ENCODE measurements around the gene TUBGCP5.
"Not testable (repeated sequence)": the region's sequence is repeated elsewhere in the genome, so short reads cannot be mapped to it uniquely, and the experiment has no call there.

Gene TUBGCP5

DNA sequence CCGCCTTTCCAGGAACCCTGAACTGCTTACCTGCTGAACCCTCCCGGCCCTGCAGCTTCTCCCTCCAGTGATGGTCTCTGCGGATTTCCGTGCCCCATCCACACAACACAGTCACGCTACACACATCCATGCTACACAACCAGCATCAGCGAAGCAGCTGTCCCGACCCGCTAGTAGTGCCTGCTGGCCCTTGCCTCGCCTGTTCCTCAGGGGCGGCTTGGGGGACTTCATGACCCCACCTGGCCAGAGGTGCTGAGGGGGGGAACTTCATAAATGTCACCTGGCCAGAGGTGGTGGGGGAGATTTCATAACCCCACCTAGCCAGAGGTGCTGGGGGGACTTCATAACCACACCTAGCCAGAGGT, 530 bp upstream of the TUBGCP5 start:
- no peak for DNase-seq

DNA sequence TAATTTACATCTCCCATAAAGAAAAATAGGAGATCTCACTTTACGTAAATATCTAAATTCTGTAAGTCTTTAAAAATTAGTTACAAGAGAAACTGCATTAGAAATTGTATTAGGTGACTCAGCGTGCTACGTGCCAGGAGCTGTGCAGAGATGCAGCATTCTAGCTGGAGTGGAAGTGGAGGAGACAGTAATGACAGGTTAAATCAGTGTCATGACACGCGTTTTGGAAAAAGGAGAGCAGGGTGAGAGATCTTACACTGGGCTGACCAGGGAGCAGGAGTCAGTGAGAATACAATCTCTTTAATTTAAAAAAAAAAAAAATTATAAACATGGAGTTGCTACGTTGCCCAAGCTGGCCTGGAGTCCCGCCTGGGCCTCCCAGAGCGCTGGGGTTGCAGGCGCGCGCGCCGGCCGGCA, 635 bp downstream of the TUBGCP5 start:
- peak in 1 of 3 donors; percentile 45 for DNase-seq

DNA sequence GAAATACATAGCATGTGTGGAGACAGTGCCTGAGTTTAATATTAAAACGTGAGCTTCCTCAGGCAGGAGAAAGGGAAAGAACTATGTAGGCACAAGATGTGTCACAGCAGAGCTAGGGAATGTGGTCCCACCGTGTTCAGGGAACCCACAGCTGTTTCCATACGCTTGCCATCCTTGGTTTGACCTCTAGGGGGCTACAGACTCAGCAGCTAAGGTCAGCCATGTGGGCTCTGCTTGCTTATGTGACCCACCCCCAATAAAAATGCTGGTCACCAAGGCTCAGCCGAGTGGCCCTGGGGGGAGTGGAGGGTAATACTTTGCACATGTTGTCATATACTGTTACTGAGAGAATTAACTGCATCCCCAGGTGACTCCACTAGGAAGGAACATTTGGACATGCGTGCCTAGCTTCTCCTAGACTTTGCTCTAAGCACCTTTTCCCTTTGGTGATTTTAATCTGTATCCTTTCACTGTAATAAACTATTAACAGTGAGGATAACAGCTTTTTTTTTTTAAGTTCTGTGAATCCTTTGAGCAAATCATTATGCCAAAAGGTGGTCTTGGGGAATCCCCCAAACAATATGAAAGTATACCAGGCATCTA, 3.3 kb downstream of the TUBGCP5 start:
- DNase-seq, result peak; percentile 66 to 77 (median 71)

DNA sequence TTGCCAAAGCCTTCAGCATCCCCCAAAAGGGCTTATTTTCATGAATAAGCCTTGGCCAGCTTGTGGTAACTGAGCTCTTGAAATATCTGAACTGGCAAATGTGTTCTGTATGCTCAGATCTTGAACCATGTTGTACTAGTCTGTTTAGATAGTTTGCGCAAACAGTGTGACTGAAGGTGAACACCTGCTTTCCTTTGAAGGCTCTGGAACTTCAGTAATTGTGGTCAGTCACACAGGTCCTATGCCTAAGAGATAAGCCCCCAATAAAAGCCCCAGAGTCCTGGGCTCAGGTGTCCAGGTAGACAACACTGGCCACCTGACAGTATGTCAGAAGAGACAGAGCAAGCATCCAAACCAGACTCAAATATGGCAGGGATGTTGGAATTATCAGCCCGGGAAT, 5.4 kb downstream of the TUBGCP5 start:
- DNase-seq, result no peak

DNA sequence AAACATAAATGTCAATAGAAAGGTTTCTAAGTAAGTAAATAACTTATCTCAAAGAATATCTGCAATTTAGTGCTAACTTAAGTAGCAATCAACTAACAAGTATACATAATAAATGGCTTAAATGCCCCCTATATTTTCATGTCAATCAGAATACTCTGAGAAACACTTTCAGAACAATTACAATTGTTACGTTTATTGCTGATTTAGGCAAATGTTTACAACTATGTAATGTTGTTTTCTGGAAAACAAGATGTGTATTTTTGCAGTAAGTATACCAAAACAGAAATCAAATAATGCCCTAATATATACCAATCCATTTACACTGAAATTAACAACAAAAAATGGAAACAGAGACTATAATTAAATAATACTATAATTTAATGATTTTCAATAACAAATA, 13.2 kb downstream of the TUBGCP5 start:
- DNase-seq, result no peak

DNA sequence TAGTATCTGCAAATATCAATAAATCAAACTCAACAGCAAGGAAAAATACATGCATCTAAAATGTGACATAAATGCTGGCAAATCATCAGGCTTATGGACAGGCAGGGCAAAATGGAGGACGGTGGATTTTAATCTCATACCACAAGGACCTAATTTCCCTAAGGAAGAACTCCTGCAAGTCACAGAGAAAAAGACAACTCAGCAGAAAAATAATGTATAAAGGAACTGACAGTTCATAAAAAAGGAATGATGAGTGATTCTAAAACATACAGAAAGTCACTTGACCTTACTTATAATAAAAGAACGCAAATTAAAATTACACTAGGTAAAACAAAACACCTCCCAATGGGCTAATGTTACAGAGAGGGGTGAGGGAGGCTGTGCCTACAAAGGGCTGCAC, 17.2 kb downstream of the TUBGCP5 start:
- no peak for DNase-seq

DNA sequence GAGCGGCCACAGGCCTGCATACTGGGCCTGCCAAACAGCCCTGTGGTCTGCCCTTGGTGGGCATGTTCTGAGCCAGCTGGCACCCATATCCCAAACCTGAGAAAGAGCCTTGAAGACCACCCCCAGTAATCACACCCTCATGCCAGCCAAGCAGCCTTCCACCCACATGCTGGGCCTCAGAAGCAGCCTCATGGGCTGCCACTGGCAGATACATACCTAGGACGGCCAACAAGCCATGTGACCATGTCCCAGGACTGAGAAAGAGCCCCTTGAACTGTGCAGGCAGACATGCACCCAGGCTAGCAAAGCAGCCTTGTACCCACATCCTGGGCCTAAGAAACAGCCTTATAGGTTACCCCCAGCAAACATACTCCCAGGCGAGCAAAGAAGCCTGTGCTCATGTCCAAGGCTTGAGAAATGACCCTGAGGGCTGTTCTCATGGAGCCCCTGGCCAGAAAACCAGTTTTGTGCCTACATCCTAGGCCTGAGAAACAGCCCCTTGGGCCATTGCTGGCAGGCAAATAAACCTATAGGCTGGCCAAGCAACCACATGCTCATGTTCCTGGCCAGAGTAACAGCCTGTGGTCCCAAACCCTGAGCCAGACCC, 24.9 kb downstream of the TUBGCP5 start:
- no peak for DNase-seq

DNA sequence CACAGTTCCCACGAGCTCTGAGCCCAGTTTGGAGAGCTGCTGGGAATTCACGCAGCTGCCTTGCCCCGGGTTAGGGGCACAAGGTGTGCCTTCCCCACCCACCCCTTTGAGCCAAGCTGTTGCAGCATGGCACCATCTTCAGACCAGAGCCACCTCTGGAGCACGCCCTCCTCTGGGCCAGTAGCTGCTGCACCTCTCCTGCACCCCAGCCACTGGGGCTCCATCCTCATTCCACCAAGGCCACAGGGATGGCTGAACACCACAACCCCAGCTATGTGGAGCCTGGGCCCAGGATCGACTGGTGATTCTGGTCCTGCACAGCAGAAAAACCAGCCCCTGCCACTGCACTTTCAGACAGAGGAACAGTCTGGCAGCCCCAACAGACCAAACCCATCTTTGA, 25.7 kb downstream of the TUBGCP5 start:
- no peak for DNase-seq

DNA sequence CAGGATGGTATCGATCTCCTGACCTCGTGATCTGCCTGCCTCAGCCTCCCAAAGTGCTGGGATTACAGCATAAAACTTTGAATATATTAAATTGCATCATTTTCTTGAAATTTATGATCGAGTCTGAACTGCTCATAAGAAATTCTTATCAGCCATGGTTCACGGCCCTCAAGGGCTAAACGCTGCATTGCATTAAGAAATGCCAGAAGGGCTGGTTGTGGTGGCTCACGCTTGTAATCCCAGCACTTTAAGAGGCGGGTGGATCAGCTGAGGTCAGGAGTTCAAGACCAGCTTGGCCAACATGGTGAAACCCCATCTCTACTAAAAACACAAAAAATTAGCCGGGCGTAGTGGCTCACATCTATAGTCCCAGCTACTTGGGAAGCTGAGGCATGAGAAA, 26.8 kb downstream of the TUBGCP5 start:
- DNase-seq, result not testable (repeated sequence)

DNA sequence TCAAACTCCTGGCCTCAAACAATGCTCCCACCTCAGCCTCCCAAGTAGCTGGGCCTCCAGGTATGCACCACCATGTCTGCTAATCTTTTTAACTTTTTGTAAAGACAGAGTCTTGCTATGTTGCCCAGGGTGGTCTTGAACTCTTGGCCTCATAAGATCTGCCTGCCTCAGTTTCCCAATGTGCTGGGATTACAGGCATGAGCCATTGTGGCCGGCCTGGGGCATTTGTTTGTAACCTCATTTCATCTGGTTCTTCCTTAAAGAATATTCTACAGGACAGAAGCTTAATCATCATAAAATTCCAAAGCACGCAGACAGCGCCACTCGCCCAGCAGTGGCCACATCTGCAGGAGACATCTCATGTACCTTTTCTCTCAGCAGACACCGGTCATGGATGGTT, 35.6 kb downstream of the TUBGCP5 start:
- DNase-seq, result no peak

DNA sequence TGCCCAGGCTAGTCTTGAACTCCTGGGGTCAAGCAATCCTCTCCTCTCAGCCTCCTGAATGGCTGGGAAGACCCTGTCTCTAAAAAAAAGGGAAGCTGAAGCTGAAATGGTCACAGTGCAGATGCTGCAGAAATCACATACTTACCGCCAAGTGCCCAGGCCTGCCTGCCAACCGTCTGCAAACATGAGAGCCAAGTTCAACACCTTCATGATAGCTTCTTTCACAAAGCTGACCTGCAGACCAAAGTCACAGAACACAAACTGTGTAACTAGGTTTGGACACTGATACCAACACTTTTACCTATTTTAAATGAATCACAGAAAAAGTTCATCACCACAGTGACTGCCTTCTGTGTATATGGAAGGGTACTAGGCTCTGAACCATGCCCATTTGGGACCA, 36.4 kb downstream of the TUBGCP5 start:
- no peak for DNase-seq

DNA sequence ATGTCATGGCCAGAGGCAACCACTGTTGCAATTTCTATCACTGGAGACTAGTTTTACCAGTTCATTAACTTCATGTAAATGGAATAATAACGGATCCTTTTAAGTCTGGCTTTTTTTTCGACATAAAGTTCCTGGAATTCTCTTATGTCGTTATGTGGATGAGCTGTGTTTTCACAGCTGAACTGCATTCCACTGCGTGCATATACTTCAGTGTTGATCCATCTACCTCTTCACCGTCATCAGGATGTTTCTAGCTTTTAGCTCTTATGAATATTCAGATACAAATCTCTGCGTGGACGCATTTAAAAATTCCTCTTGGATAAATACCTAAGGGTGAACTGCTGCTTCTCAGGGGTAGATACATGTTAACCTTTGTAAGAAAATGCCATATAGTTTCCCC, 43.6 kb downstream of the TUBGCP5 start:
- no peak for DNase-seq

DNA sequence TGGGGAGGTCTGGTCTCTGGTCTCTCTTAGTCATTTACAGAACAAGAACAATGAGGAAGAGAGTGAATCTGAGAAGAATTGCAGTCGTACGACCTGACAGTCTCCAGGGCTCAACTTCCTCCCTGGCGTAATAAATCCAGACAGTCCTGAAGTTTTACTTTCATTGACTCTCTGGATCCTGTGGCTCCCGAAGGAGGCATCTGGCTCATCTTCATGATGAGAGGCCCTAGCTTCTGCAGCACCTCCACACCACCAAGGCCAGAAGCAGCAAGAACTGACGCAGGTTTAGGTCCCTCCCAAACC, 47.4 kb downstream of the TUBGCP5 start:
- peak; percentile 38 to 55 (median 39) for DNase-seq

DNA sequence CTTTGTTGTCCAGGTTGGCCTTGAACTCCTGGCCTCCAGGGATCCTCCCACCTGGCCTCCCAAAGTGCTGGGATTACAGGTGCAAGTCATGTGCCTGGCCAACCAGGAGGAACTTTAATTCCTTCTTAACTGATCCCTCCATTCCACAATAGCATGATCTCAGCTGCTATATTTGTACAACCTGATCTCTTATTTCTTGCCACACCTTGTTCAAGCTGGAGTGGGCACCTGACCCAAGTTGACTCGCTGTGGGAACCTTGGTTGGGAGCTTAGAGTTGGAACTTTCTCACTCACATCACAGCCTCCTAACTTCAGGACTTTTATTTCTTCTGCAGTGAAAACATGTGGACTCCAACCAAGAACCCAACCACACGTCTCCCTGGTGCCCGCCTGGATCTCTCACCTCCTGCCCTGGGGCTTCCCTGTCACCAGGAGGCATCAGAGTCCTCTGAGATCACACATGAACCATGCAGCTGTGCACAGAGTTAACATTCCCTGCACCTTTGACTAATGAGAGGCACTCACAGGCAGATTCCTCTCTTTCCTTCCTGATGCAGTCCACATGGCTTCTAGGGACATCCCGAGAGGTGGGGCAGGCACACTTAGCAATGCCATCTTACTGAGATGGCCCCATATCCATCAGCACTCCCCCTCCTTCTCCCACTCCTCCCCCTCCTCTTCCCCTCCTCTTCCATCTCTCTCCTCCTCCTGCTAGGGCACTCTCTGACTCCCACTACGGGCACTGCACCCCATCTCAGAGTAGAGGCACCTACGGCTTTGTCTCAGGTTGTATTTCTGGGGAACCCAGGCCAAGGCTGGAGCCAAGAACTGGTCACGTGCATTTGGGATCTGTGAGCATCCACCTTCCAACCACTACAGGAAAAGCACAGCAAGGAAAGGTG, 49.5 kb downstream of the TUBGCP5 start:
- no peak for DNase-seq

DNA sequence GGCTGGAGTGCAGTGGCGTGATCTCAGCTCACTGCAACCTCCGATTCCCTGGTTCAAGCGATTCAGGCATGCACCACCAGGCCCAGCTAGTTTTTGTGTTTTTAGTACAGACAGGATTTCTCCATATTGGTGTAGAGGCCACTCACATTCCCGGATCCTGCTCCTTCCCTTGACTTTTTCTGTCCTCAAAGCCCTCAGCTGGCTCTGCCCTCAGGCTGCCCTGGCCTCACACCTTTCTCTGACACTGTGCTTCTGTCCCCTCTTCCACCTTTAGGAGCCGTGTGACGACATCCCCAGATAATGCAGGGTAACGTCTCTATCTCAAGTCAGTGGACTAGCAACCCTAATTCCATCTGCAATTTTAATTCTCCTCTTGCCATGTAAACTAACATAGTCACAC, 50.6 kb downstream of the TUBGCP5 start:
- no peak for DNase-seq

DNA sequence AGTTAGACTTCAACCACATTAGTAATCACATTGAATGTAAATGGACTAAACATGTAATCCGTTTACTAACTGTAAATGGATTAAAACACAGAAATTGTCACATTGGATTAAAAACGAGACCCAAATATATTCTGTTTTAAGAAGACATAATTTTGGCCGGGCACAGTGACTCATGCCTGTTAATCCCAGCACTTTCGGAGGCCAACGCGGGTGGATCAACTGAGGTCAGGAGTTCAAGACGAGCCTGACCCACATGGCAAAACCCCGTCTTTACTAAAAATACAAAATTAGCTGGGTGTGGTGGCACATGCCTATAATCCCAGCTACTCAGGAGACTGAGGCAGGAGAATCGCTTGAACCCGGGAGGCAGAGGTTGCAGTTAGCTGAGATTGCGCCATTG, 57.4 kb downstream of the TUBGCP5 start:
- DNase-seq, result peak in 2 of 3 donors; percentile 35 to 42

DNA sequence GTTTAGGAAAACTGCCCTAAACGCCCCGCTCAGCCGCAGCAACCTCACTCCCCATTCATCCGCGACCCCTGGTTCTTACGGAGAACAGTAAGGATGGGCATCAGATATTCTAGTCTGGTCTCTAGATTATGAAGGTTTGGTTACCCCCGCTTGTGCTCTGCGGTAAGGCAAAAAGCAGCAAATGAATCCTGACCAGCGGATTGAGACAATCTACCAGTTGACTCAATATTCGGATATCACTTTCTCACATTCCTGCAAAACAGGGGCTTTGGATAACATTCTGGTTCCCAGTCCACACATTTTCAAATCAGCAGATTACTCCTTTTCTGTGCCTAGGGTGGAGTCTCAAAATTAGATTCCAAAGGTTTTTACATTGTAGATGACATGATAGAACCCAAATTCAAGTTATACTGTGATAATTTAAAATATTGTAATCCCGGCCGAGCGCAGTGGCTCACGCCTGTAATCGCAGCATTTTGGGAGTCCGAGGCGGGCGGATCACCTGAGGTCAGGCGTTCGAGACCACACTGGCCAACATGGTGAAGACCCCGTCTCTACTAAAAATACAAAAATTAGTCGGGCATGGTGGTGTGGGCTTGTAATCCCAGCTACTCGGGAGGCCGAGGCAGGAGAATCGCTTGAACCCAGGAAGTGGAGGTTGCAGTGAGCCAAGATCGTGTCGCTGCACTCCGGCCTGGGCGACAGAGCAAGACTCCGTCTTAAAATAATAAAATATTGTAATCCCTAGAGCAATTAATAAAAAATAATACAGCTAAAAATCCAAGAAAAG, 58.1 kb downstream of the TUBGCP5 start:
- no peak for DNase-seq

DNA sequence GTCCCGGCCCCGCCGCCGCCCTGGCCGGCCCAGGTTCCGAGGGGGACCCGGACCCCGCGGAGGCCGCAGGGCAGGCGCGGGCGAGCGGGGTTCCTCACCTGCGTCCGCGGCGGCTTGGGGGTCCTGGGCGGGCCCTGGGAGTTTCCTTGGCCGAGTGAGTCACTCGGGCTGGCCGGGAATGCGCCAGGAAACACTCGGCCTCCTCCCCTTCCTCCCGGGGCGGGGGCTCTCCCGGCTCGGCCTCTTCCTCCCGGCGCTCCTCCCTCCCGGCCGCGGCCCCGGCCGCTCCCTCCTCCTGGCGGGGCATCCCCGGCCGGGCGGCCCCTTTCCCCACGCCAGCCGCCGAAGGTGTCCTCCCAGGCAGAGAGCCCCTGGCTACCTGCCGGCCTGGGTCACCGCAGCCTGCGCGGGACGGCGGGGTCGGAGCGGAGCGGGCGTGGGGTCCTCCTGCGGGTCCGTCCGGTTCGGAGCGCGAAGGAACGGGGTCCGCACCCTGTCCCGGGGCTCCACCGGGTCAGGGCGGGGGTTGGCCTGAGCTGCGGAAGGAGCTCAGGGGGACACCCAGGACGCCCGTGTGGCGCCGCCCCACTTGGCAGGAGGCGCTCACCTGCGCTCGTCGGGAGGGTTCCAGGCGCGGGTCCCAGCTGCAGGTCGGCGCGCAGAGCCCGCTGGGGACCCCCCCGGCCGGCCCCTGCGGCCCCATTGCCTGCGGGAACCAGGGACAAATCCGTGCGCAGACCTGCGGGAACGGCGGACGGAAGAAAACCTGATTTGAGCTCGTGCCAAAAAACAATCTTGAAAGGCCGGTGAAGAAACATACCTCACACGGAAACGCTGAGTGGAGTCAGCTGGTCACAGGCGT, 58.9 kb downstream of the TUBGCP5 start, which contains the start of gene CYFIP1:
Gene CYFIP1 (minus strand): TSS at position 180 of the 862 bp plus-strand sequence. CDS start 33,083 bp downstream, outside the sequence.
- peak; percentile 92 to 97 (median 93) for DNase-seq

DNA sequence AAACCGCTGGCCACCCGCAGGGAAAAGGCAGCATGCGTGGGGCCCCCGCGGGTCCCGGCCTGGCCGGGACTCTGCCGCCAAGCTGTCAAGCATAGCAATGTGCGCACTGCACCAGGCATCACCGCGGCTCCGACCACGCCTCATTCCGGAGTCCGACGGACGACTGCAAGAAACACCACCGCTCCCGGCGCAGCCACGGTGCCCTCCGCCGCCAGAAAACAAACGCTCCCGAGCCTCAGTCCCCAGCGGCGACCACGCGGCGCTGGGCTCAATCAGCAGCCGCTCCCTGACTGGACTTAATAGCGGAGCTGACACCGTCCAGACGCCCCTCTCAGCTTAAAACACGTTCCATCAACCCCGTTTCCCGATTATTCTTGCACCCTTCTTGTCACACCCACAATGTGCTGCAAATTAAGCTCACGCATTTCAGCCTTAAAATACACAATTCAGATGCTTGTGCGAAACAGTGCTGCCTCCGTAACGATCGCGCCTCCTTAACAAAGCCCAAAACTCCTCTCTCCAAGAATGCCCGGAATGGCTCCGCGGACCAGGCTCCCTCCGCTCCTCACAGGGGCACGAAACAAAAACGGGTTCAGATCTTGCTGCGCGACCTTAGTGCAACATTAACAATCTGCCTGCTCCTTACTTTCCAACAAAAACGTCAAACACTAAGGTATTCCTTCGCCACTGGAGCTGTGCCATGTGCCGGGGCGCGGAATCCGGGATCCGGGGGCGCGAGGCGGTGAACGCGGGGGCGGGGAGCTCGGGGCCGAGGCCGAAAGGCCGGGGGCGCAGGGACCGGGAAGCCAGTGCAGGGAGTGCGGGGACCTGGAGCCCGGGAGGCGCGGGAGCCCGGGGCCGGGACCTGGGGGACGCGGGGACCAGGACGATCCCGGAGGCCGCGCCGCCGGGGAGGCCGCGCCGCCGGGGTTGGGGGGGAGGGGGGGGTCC, 59.9 kb downstream of the TUBGCP5 start:
- peak; percentile 54 to 67 (median 63) for DNase-seq

DNA sequence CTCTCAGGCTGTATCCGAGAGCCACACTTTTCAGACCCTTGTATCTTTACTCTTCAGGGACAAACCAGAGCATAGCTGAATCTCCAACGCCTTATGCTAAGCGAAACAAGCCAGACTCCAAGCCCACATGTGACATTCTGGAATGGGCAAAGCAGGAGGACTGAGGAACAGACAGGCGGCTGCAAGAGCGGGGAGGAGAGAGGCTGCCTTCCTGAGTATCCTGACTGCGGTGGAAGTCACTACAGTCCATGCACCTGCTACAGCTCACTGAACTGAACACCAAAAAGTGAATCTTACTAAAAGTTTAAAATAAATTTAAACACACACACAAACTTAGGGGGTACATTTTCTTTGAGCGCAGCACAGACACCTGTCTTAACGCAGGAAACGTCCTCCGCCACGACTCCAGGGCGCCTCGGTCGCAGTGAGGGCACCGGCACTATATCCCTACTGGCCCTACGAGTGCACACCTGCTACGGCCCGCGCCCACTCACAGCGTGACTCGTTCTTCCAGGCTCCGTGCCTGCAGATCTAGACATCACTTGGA, 60.6 kb downstream of the TUBGCP5 start:
- no peak for DNase-seq

DNA sequence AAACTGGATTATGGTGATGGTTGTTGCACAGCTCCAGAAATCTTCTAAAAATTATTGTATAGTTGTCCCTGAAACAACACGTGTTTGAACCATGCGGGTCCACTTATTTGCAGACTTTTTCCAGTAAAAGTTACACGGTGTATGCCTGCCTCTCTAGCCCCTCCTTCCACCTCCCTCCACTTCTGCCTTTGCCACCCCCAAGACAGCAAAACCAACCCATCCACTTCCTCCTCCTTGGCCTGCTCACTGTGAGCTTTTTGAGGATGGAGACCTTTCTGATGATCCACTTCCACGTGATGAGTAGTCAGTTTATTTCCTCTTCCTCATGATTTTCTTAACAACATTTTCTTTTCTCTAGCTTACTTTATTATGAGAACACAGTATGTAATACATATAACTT, 64.6 kb downstream of the TUBGCP5 start:
- DNase-seq, result peak; percentile 88 to 94 (median 92)

Data from suppressor macrophage treated with lipopolysaccharide for 1 hour (primary cell).